ENCODE data around the gene MIER2. TPM values are rescaled to one million over a fixed set of nuclear protein-coding genes. Genes with fewer than 3 reads are reported as not detected.

MIER2 gene
- total and polyA plus RNA-seq, 2 donors: 8.7 to 24.9 TPM

GRCh38 chr19:289651-290371, 54.8 kb downstream of the MIER2 start:
- 48% methylated on average over 26 of the region's 26 CpGs for WGBS
- no peaks in the 10 kb centered on the region for H3K4me1 ChIP-seq (ENCODE audit: control insufficient read depth in 2 of 2, insufficient read depth in 2 of 2, low read length in 2 of 2)
- H3K27me3 ChIP-seq (ENCODE audit: control insufficient read depth in 2 of 2, insufficient read depth in 1 of 2, low read length in 1 of 2): peaks cover 46 to 73% of the 10 kb centered on the region in 2 donors
- no peak overlapping the region for H3K4me3 ChIP-seq (ENCODE audit: low read length in 2 of 2)
- no peak for DNase-seq (ENCODE audit: low read depth in 6 of 9, low spot score in 9 of 9)
- peaks cover 0 to 4% of the 10 kb centered on the region in 2 donors for H3K9me3 ChIP-seq (ENCODE audit: control insufficient read depth in 2 of 2, insufficient read depth in 1 of 2, low read length in 1 of 2)
- H3K27ac ChIP-seq (ENCODE audit: low read depth in 1 of 2, low read length in 1 of 2): no peak overlapping the region
- H3K36me3 ChIP-seq (ENCODE audit: control insufficient read depth in 2 of 2, insufficient read depth in 2 of 2, low read length in 1 of 2): no peaks in the 10 kb centered on the region

- 90% methylated on average over 10 of the region's 10 CpGs for WGBS
- Histone ChIP-seq H3K27me3 (ENCODE audit: control insufficient read depth in 2 of 2, insufficient read depth in 1 of 2, low read length in 1 of 2) (peaks cover 41 to 64% of the 10 kb centered on the region in 2 donors), H3K4me3 (ENCODE audit: low read length in 2 of 2) (no peak overlapping the region), H3K4me1 (ENCODE audit: control insufficient read depth in 2 of 2, insufficient read depth in 2 of 2, low read length in 2 of 2) (no peaks in the 10 kb centered on the region), H3K9me3 (ENCODE audit: control insufficient read depth in 2 of 2, insufficient read depth in 1 of 2, low read length in 1 of 2) (peaks cover 0 to 4% of the 10 kb centered on the region in 2 donors), H3K27ac (ENCODE audit: low read depth in 1 of 2, low read length in 1 of 2) (no peak overlapping the region), H3K36me3 (ENCODE audit: control insufficient read depth in 2 of 2, insufficient read depth in 2 of 2, low read length in 1 of 2) (no peaks in the 10 kb centered on the region)
- no peak for DNase-seq (ENCODE audit: low read depth in 6 of 9, low spot score in 9 of 9)
Observed at GRCh38 chr19:288911-289310, 55.7 kb downstream of the MIER2 start.

DNA sequence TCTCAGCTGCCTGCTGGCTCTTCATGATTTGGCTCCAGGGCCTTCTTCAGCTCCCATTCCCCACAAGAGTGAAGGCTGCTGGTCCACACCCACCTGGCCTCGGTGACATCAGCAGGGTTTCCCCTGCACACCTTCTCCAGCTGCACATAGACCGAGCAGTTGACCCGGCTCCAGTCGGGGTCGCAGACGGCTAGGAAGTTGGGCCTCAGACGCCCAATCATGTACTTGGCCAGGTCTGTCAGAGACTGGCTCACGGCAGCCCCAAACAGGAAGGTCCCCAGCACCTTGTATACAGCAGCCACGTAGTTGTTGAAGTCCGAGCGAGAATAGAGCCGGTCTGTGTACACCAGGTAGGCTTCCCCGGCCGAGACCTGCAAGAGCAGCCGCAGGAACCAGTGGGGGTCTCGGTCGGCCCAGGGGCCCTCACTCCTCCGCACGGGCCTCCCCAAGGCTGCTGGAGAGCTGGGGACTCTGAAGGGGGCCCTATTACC, 57.2 kb downstream of the MIER2 start:
- DNase-seq (ENCODE audit: low read depth in 6 of 9, low spot score in 9 of 9): no peak
- peaks cover 29 to 49% of the 10 kb centered on the region in 2 donors for H3K27me3 ChIP-seq (ENCODE audit: control insufficient read depth in 2 of 2, insufficient read depth in 1 of 2, low read length in 1 of 2)
- WGBS: 90% methylated on average over 19 of the region's 19 CpGs

GRCh38 chr19:283395-283794, 61.2 kb downstream of the MIER2 start:
- Histone ChIP-seq H3K4me3 (ENCODE audit: low read length in 2 of 2) (no peak overlapping the region), H3K27ac (ENCODE audit: low read depth in 1 of 2, low read length in 1 of 2) (no peak overlapping the region), H3K4me1 (ENCODE audit: control insufficient read depth in 2 of 2, insufficient read depth in 2 of 2, low read length in 2 of 2) (no peaks in the 10 kb centered on the region), H3K27me3 (ENCODE audit: control insufficient read depth in 2 of 2, insufficient read depth in 1 of 2, low read length in 1 of 2) (peaks cover 2 to 18% of the 10 kb centered on the region in 2 donors), H3K36me3 (ENCODE audit: control insufficient read depth in 2 of 2, insufficient read depth in 2 of 2, low read length in 1 of 2) (no peaks in the 10 kb centered on the region), H3K9me3 (ENCODE audit: control insufficient read depth in 2 of 2, insufficient read depth in 1 of 2, low read length in 1 of 2) (no peaks in the 10 kb centered on the region)
- no peak for DNase-seq (ENCODE audit: low read depth in 6 of 9, low spot score in 9 of 9)
- WGBS: 94% methylated on average over 10 of the region's 10 CpGs

More for the DNA sequence above, 57.2 kb downstream of the MIER2 start:
- Histone ChIP-seq H3K9me3 (ENCODE audit: control insufficient read depth in 2 of 2, insufficient read depth in 1 of 2, low read length in 1 of 2) (peaks cover 0 to 4% of the 10 kb centered on the region in 2 donors), H3K27ac (ENCODE audit: low read depth in 1 of 2, low read length in 1 of 2) (no peak overlapping the region), H3K4me1 (ENCODE audit: control insufficient read depth in 2 of 2, insufficient read depth in 2 of 2, low read length in 2 of 2) (no peaks in the 10 kb centered on the region), H3K36me3 (ENCODE audit: control insufficient read depth in 2 of 2, insufficient read depth in 2 of 2, low read length in 1 of 2) (no peaks in the 10 kb centered on the region), H3K4me3 (ENCODE audit: low read length in 2 of 2) (no peak overlapping the region)

- H3K27ac ChIP-seq (ENCODE audit: low read depth in 1 of 2, low read length in 1 of 2): no peak overlapping the region
- H3K9me3 ChIP-seq (ENCODE audit: control insufficient read depth in 2 of 2, insufficient read depth in 1 of 2, low read length in 1 of 2): no peaks in the 10 kb centered on the region
- H3K4me1 ChIP-seq (ENCODE audit: control insufficient read depth in 2 of 2, insufficient read depth in 2 of 2, low read length in 2 of 2): no peaks in the 10 kb centered on the region
- no peak overlapping the region for H3K4me3 ChIP-seq (ENCODE audit: low read length in 2 of 2)
- peaks cover 0 to 12% of the 10 kb centered on the region in 2 donors for H3K27me3 ChIP-seq (ENCODE audit: control insufficient read depth in 2 of 2, insufficient read depth in 1 of 2, low read length in 1 of 2)
- no peak for DNase-seq (ENCODE audit: low read depth in 6 of 9, low spot score in 9 of 9)
- no peaks in the 10 kb centered on the region for H3K36me3 ChIP-seq (ENCODE audit: control insufficient read depth in 2 of 2, insufficient read depth in 2 of 2, low read length in 1 of 2)
- 80% methylated on average over 13 of the region's 13 CpGs for WGBS
Observed at GRCh38 chr19:282501-282900, 62.1 kb downstream of the MIER2 start.

- DNase-seq (ENCODE audit: low read depth in 6 of 9, low spot score in 9 of 9): no peak
- Histone ChIP-seq H3K9me3 (ENCODE audit: control insufficient read depth in 2 of 2, insufficient read depth in 1 of 2, low read length in 1 of 2) (no peaks in the 10 kb centered on the region), H3K4me1 (ENCODE audit: control insufficient read depth in 2 of 2, insufficient read depth in 2 of 2, low read length in 2 of 2) (no peaks in the 10 kb centered on the region), H3K27me3 (ENCODE audit: control insufficient read depth in 2 of 2, insufficient read depth in 1 of 2, low read length in 1 of 2) (peaks cover 0 to 12% of the 10 kb centered on the region in 2 donors), H3K27ac (ENCODE audit: low read depth in 1 of 2, low read length in 1 of 2) (no peak overlapping the region), H3K36me3 (ENCODE audit: control insufficient read depth in 2 of 2, insufficient read depth in 2 of 2, low read length in 1 of 2) (no peaks in the 10 kb centered on the region), H3K4me3 (ENCODE audit: low read length in 2 of 2) (no peak overlapping the region)
- WGBS: 90% methylated on average over 10 of the region's 10 CpGs
Observed at GRCh38 chr19:281992-282391, 62.6 kb downstream of the MIER2 start.

DNA sequence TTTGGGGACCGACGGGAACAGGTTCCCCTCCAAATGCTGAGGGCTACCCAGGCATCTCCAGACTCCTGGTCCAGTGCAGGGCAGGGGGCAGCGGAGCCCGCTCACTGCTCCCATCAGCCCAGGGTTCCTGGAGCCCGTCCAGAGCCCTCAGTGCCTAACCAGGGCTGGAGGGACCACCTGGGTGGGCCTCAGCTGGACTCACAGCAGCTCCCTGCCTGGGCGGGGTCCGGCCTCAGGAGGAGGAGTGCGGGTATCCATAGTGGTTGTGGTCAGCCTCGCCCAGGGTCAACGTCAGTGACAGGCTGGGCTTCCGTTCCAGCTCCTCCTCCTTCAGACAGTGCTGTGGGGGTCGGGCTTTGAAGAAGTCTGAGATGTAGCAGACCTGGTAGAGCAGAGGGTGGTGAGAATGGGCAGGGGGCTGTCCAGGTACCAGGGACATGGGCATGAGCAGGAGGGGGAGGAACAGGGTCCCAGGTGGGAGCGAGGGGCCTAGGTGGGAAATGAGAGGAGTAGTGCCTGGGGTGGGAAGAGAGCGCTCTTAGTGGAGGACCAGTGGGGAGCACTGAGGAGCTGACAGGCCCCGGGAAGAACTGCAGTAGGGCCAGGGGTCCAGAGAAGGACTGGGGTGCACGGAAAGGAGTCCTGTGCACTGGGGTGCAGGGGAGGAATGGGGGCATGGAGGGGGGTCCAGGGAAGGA, 63.3 kb downstream of the MIER2 start:
- H3K27me3 ChIP-seq (ENCODE audit: control insufficient read depth in 2 of 2, insufficient read depth in 1 of 2, low read length in 1 of 2): peaks cover 0 to 15% of the 10 kb centered on the region in 2 donors
- no peak for DNase-seq (ENCODE audit: low read depth in 6 of 9, low spot score in 9 of 9)
- H3K36me3 ChIP-seq (ENCODE audit: control insufficient read depth in 2 of 2, insufficient read depth in 2 of 2, low read length in 1 of 2): no peaks in the 10 kb centered on the region
- no peaks in the 10 kb centered on the region for H3K4me1 ChIP-seq (ENCODE audit: control insufficient read depth in 2 of 2, insufficient read depth in 2 of 2, low read length in 2 of 2)
- no peak overlapping the region for H3K27ac ChIP-seq (ENCODE audit: low read depth in 1 of 2, low read length in 1 of 2)
- WGBS: 87% methylated on average over 16 of the region's 16 CpGs
- no peaks in the 10 kb centered on the region for H3K9me3 ChIP-seq (ENCODE audit: control insufficient read depth in 2 of 2, insufficient read depth in 1 of 2, low read length in 1 of 2)
- no peak overlapping the region for H3K4me3 ChIP-seq (ENCODE audit: low read length in 2 of 2)

GRCh38 chr19:280541-281009, 64.0 kb downstream of the MIER2 start:
- 82% methylated on average over 12 of the region's 12 CpGs for WGBS
- no peak for DNase-seq (ENCODE audit: low read depth in 6 of 9, low spot score in 9 of 9)
- Histone ChIP-seq H3K27me3 (ENCODE audit: control insufficient read depth in 2 of 2, insufficient read depth in 1 of 2, low read length in 1 of 2) (peaks cover 0 to 17% of the 10 kb centered on the region in 2 donors), H3K4me3 (ENCODE audit: low read length in 2 of 2) (no peak overlapping the region), H3K4me1 (ENCODE audit: control insufficient read depth in 2 of 2, insufficient read depth in 2 of 2, low read length in 2 of 2) (no peaks in the 10 kb centered on the region), H3K9me3 (ENCODE audit: control insufficient read depth in 2 of 2, insufficient read depth in 1 of 2, low read length in 1 of 2) (no peaks in the 10 kb centered on the region), H3K27ac (ENCODE audit: low read depth in 1 of 2, low read length in 1 of 2) (no peak overlapping the region), H3K36me3 (ENCODE audit: control insufficient read depth in 2 of 2, insufficient read depth in 2 of 2, low read length in 1 of 2) (no peaks in the 10 kb centered on the region)

DNA sequence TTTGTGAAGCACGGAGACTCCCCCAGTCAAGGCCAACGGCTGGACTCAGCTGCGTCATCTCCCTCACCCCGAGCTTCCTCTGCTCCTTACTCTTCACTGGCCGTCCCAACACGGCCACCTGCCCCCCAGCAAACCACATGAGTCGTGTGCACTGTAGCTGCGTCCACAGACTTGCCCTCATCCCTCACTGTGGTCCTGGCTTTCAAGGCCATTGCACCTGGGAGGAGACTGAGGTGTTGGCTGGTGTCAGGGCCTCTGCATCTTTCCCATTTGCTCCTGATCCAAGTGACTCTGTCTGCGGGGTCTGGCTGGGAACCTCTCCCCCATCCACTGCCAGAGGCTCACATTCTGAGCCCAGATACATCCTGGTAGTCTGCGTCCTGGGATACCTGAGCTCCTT, 64.9 kb downstream of the MIER2 start:
- no peaks in the 10 kb centered on the region for H3K4me1 ChIP-seq (ENCODE audit: control insufficient read depth in 2 of 2, insufficient read depth in 2 of 2, low read length in 2 of 2)
- no peaks in the 10 kb centered on the region for H3K9me3 ChIP-seq (ENCODE audit: control insufficient read depth in 2 of 2, insufficient read depth in 1 of 2, low read length in 1 of 2)
- WGBS: 89% methylated on average over 10 of the region's 10 CpGs
- H3K27me3 ChIP-seq (ENCODE audit: control insufficient read depth in 2 of 2, insufficient read depth in 1 of 2, low read length in 1 of 2): peaks cover 0 to 17% of the 10 kb centered on the region in 2 donors
- no peaks in the 10 kb centered on the region for H3K36me3 ChIP-seq (ENCODE audit: control insufficient read depth in 2 of 2, insufficient read depth in 2 of 2, low read length in 1 of 2)
- H3K27ac ChIP-seq (ENCODE audit: low read depth in 1 of 2, low read length in 1 of 2): no peak overlapping the region
- DNase-seq (ENCODE audit: low read depth in 6 of 9, low spot score in 9 of 9): no peak
- no peak overlapping the region for H3K4me3 ChIP-seq (ENCODE audit: low read length in 2 of 2)
